Muscle of back (tissue), 11 donors: ENCODE measurements around the gene NIPA2. TPM values are rescaled to one million over a fixed set of nuclear protein-coding genes. Genes with fewer than 3 reads are reported as not detected.
A peak's percentile ranks its signal among the peaks of the same experiment; 100 is the strongest.

Source experiments
- DNase-seq, 3 donors: peaks; one replicate each; pipeline versions ENCODE4 v3.0.0 to v3.0.0-alpha.2; 2013
- polyA plus RNA-seq, 10 donors: library from polyadenylated mRNA; unstranded; fragments of 120-200 nt; gene quantifications; one replicate each; pipeline ENCODE4 v1.2.1, GENCODE V29; 2013; ENCODE audit not compliant: insufficient read length in 10 of 10

The NIPA2 gene
- polyA plus RNA-seq, 10 donors: 37.5 to 47.1 (median 41.5) TPM

GRCh38 chr15:22874966-22875365, 36.5 kb downstream of the NIPA2 start:
- no peak for DNase-seq

GRCh38 chr15:22877117-22877516, 38.7 kb downstream of the NIPA2 start:
- no peak for DNase-seq

DNA sequence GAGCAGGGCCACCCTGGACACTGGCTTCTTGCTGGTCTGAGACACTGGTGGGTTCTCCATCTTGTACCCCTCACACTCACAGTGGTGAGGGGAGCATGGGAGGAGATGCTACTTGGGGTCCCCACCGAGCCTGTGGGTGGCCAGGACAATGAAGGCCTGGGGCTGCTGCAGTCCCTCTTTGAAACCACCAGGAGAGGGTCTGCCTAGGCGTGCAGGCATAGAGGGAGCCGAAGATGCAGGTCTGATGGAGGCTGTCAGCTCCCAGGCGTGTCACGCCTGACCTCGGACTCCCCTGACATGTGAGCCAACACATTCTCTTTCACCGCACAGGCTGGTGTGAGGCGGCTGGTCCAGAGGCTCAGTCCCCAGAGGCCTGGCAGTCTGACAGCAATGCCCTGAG, 39.1 kb downstream of the NIPA2 start:
- no peak for DNase-seq

DNA sequence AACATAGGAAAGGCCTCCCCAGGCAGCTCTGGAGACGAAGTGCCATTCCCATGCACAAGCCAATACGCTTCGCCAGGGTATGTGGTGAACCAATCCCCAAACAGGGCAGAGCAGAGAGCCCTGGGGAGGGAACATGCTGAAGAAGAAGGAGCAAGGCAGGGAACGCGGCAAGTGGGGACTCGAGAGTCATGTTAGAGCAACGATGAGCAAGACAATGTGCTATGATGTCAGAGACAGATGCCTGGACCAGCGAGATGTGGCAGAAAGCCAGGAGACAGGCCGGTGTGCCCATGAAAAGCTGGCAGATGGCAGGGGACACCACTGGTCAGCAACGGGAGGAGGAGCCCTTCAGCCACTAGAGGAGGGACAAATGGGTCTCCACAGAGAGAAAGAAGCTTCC, 39.6 kb downstream of the NIPA2 start:
- DNase-seq: no peak

DNA sequence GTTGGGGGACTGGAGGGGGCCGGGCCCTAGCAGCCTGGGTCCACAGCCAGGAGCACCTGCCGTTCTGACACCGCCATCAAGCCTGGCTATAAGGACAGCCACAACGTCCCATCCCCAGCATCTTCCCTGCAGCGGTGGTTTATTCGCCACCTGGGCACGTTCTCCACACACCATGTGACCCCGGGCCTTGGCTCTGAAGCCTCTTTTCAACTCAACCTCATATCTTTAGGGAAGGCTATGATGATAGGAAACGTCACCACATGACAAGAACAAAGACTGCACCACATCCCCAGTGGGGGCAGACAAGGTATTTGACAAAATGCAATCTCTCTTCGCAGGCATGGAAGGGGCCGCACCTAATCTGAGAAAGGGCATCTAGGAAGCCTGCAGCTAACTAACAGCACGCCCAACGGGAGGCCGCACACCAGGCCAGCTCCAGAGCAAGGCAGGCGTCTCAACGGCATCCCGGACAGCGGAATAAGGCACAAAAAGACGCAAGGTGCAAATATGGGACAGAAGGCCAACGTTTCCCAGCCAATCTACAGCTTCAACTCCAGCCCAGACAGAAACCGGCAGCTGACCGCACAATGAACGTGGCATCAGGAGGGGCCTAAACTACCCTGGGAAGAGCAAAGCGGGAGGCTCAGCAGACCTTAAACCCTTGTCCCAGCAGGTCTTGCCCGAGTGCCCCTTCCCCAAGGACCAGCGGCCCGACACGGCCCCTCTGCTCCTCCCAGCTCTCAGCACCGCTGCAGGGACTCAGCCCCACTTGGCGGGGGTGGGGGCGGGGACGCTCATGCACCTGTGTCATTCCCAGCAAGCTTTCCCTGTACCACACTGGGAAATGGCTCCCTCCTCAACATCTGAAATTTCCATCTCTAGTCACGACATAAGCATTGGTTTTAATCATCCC, 41.9 kb downstream of the NIPA2 start:
- no peak for DNase-seq

- no peak for DNase-seq
Observed at GRCh38 chr15:22880981-22881738, 42.7 kb downstream of the NIPA2 start.

DNA sequence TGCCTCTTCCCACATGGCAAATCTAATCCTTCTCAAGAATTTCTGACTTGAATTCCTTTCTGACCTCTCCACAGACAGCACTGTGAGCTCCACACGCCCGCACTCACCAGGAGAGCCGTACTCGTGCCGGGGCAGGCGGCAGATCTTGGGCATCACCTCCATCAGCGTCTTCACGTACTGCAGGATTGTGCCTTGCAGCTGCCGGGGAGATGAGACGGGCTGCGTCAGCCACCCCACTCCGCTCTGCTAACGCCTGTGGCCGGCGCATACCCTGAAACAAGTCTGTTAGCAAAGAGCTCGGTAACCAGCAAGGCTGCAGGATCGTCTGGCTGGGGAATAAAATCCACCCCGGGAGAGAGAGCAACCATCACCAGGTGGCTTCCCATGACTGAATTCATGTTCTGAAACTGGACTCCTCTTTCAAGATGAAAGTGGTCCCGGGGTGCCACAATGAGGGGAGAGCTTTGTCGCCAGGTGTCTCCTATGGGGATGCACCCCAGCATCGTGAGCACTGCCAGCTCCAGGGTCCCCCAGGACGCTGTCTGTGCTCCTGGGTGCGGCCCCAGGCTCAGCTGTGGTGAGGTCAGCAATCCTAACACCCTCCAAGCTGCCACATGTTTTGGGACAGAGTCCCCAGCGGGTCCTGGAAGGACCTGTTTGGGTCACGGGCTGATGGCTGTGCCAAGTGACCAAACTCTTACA, 43.4 kb downstream of the NIPA2 start:
- DNase-seq: no peak

- no peak for DNase-seq
Observed at GRCh38 chr15:22883196-22883595, 44.7 kb downstream of the NIPA2 start.

GRCh38 chr15:22884344-22884743, 45.9 kb downstream of the NIPA2 start:
- DNase-seq: no peak

DNA sequence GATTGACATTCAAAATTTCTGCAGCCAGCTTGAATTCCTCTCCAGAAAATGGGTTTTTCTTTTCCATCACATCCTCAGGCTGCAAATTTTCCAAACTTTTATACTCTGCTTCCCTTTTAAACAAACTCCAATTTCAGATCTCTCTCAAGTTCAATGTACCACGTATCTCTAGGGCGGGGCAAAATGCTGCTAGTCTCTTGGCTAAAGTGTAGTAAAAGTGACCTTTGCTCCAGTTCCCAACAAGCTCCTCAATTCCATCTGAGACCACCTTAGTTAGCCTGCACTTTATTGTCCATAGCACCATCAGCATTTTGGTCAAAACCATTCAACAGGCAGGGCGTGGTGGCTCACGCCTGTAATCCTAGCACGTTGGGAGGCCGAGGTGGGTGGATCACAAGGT, 46.7 kb downstream of the NIPA2 start:
- no peak for DNase-seq

DNA sequence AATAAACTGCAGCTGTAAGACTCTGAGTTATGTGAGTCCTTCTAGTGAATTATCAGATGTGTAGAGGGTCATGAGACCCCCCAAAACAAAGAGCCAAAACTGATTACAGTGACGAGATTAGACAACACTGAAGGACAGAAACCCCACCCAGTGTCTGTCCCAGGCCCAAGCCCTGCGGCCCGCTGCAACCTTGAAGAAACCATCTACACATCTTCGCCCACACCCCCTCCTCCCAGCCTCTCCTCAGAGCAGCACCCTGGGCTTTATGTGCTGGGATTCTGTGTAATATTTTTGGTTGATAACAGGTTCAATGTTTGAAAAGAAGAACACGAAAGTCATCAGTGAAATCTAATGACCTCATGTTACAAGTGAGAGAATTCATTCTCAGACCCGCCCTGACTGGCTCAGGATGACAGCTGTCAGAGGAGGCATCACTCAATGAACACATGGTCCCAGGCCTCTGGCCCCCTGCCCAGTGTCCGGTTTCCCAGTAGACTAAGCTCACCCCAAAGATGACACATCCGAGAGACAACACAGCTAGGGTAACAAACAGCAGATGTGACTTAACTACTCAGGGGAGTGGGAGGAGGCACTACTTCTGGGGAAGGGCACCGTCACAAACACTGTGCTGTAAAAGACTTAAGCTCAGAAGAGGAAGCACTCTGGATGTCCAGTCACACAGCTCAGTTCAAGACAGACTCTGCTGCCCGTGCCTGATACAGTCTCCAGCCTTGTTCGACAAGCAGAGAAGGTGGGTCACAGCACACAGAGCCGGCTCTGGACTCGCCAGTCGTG, 48.9 kb downstream of the NIPA2 start:
- peak; percentile 29 to 64 (median 39) for DNase-seq

- DNase-seq: peak in 1 of 3 donors; percentile 78
Observed at GRCh38 chr15:22888120-22888859, 49.8 kb downstream of the NIPA2 start.

DNA sequence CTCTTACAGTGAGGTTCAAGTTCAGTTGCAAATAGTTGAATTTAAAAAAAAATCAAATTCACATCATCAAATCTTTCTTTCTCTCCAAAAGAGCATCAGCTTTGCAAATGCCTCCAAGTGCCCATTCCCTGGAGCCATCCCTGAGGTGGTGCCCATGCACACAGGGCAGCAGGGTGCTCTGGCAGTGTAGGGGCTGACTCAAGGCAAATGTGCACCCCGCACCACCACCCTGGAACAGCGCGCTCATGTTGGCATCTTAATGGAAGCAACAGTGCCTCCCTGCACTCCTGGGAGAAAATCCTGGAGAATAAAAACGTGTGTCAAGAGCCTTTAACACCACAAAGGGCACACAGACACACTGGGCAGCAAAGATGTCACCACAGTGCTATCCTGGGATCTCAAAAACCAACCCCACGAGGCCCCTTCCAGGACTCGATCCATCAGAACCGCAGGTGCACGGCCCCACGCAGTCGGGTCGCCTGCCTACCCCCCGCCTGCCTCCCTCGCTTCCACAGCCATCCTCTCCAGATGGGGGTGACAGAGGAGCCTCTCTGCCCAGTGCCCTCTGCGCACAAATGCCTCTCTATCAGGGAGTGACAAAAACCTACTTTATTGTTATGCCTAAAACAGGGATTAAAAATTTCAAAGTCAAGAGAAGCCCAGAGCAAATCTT, 50.8 kb downstream of the NIPA2 start:
- DNase-seq: no peak

DNA sequence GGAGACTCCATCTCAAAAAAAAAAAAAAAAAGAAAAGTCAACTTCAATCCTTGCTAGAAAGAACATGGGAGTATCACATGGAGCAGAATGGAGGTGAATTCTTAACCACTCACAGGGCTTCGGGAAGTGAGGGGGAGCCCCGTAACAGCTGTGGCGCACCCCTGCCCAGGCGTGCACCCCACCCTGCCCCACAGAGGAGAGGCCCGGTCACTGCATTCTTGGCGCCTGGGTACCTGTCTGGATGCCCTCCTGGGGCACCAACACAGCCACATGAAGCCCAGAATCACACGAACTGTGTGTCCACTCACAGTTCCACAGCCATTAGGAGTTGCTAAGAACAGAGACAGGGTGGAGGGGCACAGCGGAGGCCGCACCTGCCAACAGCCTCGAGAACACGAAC, 51.8 kb downstream of the NIPA2 start:
- no peak for DNase-seq

- DNase-seq: no peak
Observed at GRCh38 chr15:22891426-22892210, 53.2 kb downstream of the NIPA2 start.

GRCh38 chr15:22892333-22892732, 53.9 kb downstream of the NIPA2 start:
- no peak for DNase-seq

DNA sequence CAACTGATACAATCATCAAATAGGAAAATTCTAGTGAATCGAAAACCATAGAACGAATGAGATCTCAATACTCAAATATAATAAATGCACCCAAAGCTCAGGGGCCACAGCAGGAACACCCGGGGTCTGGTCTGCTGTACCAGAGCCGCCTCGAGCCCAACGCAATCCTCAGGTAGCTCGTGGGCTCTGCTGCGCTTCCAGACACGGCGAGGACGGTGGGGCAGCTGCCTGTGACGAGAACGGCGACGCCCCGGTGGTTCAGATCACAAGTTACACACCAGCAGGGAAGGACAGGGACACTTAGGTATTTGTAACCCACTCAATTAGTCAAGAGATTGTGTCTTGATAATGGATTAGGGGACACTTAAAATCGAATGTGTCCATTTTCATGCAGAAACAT, 54.6 kb downstream of the NIPA2 start:
- DNase-seq: no peak

DNA sequence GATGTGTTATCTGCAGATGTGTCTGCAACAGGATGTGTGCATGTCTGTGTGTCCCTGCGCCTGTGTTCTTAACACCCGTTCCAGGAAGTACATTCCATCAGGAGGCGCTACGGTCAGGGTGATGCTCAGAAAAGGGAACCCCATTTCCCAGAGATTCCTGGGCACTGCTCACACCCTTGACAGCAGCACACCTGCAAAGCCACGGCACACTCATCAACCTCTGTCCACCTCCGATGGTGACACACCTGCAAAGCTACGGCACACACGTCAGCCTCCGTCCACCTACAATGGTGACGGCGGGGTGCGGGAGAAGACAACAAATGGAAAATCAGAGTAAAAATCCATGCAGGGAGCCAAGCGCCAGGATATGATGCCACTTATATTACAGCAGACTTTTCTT, 55.4 kb downstream of the NIPA2 start:
- DNase-seq: no peak

- no peak for DNase-seq
Observed at GRCh38 chr15:22895465-22896190, 57.2 kb downstream of the NIPA2 start.
